Measurements from ENCODE around the gene TMEM168. TPM values are rescaled to one million over a fixed set of nuclear protein-coding genes. Genes with fewer than 3 reads are reported as not detected.
"Not testable (repeated sequence)": the region's sequence is repeated elsewhere in the genome, so short reads cannot be mapped to it uniquely, and the experiment has no call there.

Gene TMEM168
- 7.0 TPM for polyA plus RNA-seq (2013, experiment 1 of 2)
- polyA plus RNA-seq (2013, experiment 2 of 2): 6.3 TPM

- peak within 1 kb of the TSS; percentile 91 for H3K4me3 ChIP-seq (ENCODE audit: low read length)
- H2BK120ac ChIP-seq (ENCODE audit: low read depth, low read length): no peak within 1 kb of the TSS
- peak within 1 kb of the TSS; percentile 99 for H3K56ac ChIP-seq (ENCODE audit: low read length)
- H3K27me3 ChIP-seq (ENCODE audit: insufficient read depth, low read length, poor library complexity): no peaks in the 10 kb centered on the region
- H3K4me1 ChIP-seq (ENCODE audit: control insufficient read depth, low read depth, low read length): peaks cover 5% of the 10 kb centered on the region
- peak within 1 kb of the TSS; percentile 46 for H3K4me2 ChIP-seq (ENCODE audit: low read length)
- H3K4ac ChIP-seq (ENCODE audit: low read depth, low read length): no peak within 1 kb of the TSS
- H3K23ac ChIP-seq (ENCODE audit: low read length): no peak within 1 kb of the TSS
- no peak within 1 kb of the TSS for H4K5ac ChIP-seq (ENCODE audit: low read length)
- H3K27ac ChIP-seq (ENCODE audit: low read depth, low read length): peak within 1 kb of the TSS; percentile 49
- peak within 1 kb of the TSS; percentile 44 for H3K18ac ChIP-seq (ENCODE audit: low read length)
- H4K8ac ChIP-seq (ENCODE audit: low read depth, low read length): no peak within 1 kb of the TSS
- no peak within 1 kb of the TSS for H2AK5ac ChIP-seq (ENCODE audit: low read length)
- H3K79me1 ChIP-seq (ENCODE audit: low read length): peaks cover 3% of the 10 kb centered on the region
- H2BK5ac ChIP-seq (ENCODE audit: low read length): peak within 1 kb of the TSS; percentile 84
- WGBS (ENCODE audit: extremely low coverage, insufficient coverage, low lambda C conversion rate): no CpG with 5 or more reads among the region's 67 CpGs
- H3K9ac ChIP-seq (ENCODE audit: low read length): peak within 1 kb of the TSS; percentile 91
- H2BK15ac ChIP-seq (replicated peaks; ENCODE audit: low read depth): no peak within 1 kb of the TSS
- H3K36me3 ChIP-seq (ENCODE audit: control insufficient read depth, insufficient read depth, low read length): no peaks in the 10 kb centered on the region
- H3K79me2 ChIP-seq (ENCODE audit: control insufficient read depth, insufficient read depth, low read length): peaks cover 3% of the 10 kb centered on the region
- DNase-seq: peak; percentile 91
Observed at GRCh38 chr7:112789817-112790585, at the start of gene TMEM168. TSS of gene TMEM168 (minus strand) at chr7:112790393. CDS start at chr7:112784825, 5,568 bp downstream.

GRCh38 chr7:112835928-112836327 is 45.7 kb upstream of the TMEM168 start:
- H4K8ac ChIP-seq (ENCODE audit: low read depth, low read length); H3K4me3 ChIP-seq (ENCODE audit: low read length); H4K5ac ChIP-seq (ENCODE audit: low read length); H2AK5ac ChIP-seq (ENCODE audit: low read length); H2BK15ac ChIP-seq (replicated peaks; ENCODE audit: low read depth); H3K27ac ChIP-seq (ENCODE audit: low read depth, low read length); H3K27me3 ChIP-seq (ENCODE audit: insufficient read depth, low read length, poor library complexity); DNase-seq; H3K36me3 ChIP-seq (ENCODE audit: control insufficient read depth, insufficient read depth, low read length); H3K18ac ChIP-seq (ENCODE audit: low read length); H3K4me1 ChIP-seq (ENCODE audit: control insufficient read depth, low read depth, low read length); H3K79me2 ChIP-seq (ENCODE audit: control insufficient read depth, insufficient read depth, low read length); H3K56ac ChIP-seq (ENCODE audit: low read length); H3K79me1 ChIP-seq (ENCODE audit: low read length); H2BK5ac ChIP-seq (ENCODE audit: low read length); H2BK120ac ChIP-seq (ENCODE audit: low read depth, low read length); H3K4me2 ChIP-seq (ENCODE audit: low read length); H3K23ac ChIP-seq (ENCODE audit: low read length); H3K4ac ChIP-seq (ENCODE audit: low read depth, low read length); H3K9ac ChIP-seq (ENCODE audit: low read length): not testable (repeated sequence)
- no CpG with 5 or more reads among the region's 4 CpGs for WGBS (ENCODE audit: extremely low coverage, insufficient coverage, low lambda C conversion rate)

GRCh38 chr7:112833082-112833481 is 42.9 kb upstream of the TMEM168 start:
- no peaks in the 10 kb centered on the region for H3K4me1 ChIP-seq (ENCODE audit: control insufficient read depth, low read depth, low read length)
- no peak overlapping the region for H3K4ac ChIP-seq (ENCODE audit: low read depth, low read length)
- no peaks in the 10 kb centered on the region for H3K27me3 ChIP-seq (ENCODE audit: insufficient read depth, low read length, poor library complexity)
- H2BK15ac ChIP-seq (replicated peaks; ENCODE audit: low read depth): no peak overlapping the region
- no peak overlapping the region for H3K56ac ChIP-seq (ENCODE audit: low read length)
- H3K79me1 ChIP-seq (ENCODE audit: low read length): no peaks in the 10 kb centered on the region
- no peak overlapping the region for H3K18ac ChIP-seq (ENCODE audit: low read length)
- H3K4me3 ChIP-seq (ENCODE audit: low read length): no peak overlapping the region
- H2AK5ac ChIP-seq (ENCODE audit: low read length): no peak overlapping the region
- H2BK5ac ChIP-seq (ENCODE audit: low read length): no peak overlapping the region
- no peak overlapping the region for H4K8ac ChIP-seq (ENCODE audit: low read depth, low read length)
- H2BK120ac ChIP-seq (ENCODE audit: low read depth, low read length): no peak overlapping the region
- no CpG with 5 or more reads among the region's 3 CpGs for WGBS (ENCODE audit: extremely low coverage, insufficient coverage, low lambda C conversion rate)
- DNase-seq: no peak
- H3K27ac ChIP-seq (ENCODE audit: low read depth, low read length): no peak overlapping the region
- H4K5ac ChIP-seq (ENCODE audit: low read length): no peak overlapping the region
- H3K23ac ChIP-seq (ENCODE audit: low read length): no peak overlapping the region
- H3K9ac ChIP-seq (ENCODE audit: low read length): no peak overlapping the region
- no peaks in the 10 kb centered on the region for H3K36me3 ChIP-seq (ENCODE audit: control insufficient read depth, insufficient read depth, low read length)
- no peak overlapping the region for H3K4me2 ChIP-seq (ENCODE audit: low read length)
- no peaks in the 10 kb centered on the region for H3K79me2 ChIP-seq (ENCODE audit: control insufficient read depth, insufficient read depth, low read length)

- Histone ChIP-seq H3K79me2 (ENCODE audit: control insufficient read depth, insufficient read depth, low read length) (no peaks in the 10 kb centered on the region), H4K8ac (ENCODE audit: low read depth, low read length) (no peak overlapping the region), H4K5ac (ENCODE audit: low read length) (no peak overlapping the region), H3K18ac (ENCODE audit: low read length) (no peak overlapping the region), H2BK15ac (replicated peaks; ENCODE audit: low read depth) (no peak overlapping the region), H3K4me3 (ENCODE audit: low read length) (no peak overlapping the region), H3K36me3 (ENCODE audit: control insufficient read depth, insufficient read depth, low read length) (no peaks in the 10 kb centered on the region), H3K56ac (ENCODE audit: low read length) (no peak overlapping the region), H3K27me3 (ENCODE audit: insufficient read depth, low read length, poor library complexity) (no peaks in the 10 kb centered on the region), H3K4me2 (ENCODE audit: low read length) (no peak overlapping the region), H3K4ac (ENCODE audit: low read depth, low read length) (no peak overlapping the region), H2AK5ac (ENCODE audit: low read length) (no peak overlapping the region), H3K23ac (ENCODE audit: low read length) (no peak overlapping the region), H2BK5ac (ENCODE audit: low read length) (no peak overlapping the region), H3K4me1 (ENCODE audit: control insufficient read depth, low read depth, low read length) (no peaks in the 10 kb centered on the region), H2BK120ac (ENCODE audit: low read depth, low read length) (no peak overlapping the region), H3K9ac (ENCODE audit: low read length) (no peak overlapping the region), H3K79me1 (ENCODE audit: low read length) (no peaks in the 10 kb centered on the region), H3K27ac (ENCODE audit: low read depth, low read length) (no peak overlapping the region)
- DNase-seq: no peak
Observed at GRCh38 chr7:112830769-112831168, 40.6 kb upstream of the TMEM168 start.

- Histone ChIP-seq H3K23ac (ENCODE audit: low read length) (no peak overlapping the region), H3K36me3 (ENCODE audit: control insufficient read depth, insufficient read depth, low read length) (no peaks in the 10 kb centered on the region)
Observed at GRCh38 chr7:112828696-112829095, 38.5 kb upstream of the TMEM168 start.

GRCh38 chr7:112821345-112821744 is 31.2 kb upstream of the TMEM168 start:
- Histone ChIP-seq H3K18ac (ENCODE audit: low read length) (no peak overlapping the region), H3K27ac (ENCODE audit: low read depth, low read length) (no peak overlapping the region)

More at GRCh38 chr7:112828696-112829095, 38.5 kb upstream of the TMEM168 start:
- Histone ChIP-seq H3K27me3 (ENCODE audit: insufficient read depth, low read length, poor library complexity) (no peaks in the 10 kb centered on the region), H4K5ac (ENCODE audit: low read length) (no peak overlapping the region), H3K4me1 (ENCODE audit: control insufficient read depth, low read depth, low read length) (no peaks in the 10 kb centered on the region), H3K9ac (ENCODE audit: low read length) (no peak overlapping the region), H3K4ac (ENCODE audit: low read depth, low read length) (no peak overlapping the region), H2BK15ac (replicated peaks; ENCODE audit: low read depth) (no peak overlapping the region), H2AK5ac (ENCODE audit: low read length) (no peak overlapping the region), H3K79me1 (ENCODE audit: low read length) (no peaks in the 10 kb centered on the region), H3K56ac (ENCODE audit: low read length) (no peak overlapping the region), H3K4me2 (ENCODE audit: low read length) (no peak overlapping the region), H2BK5ac (ENCODE audit: low read length) (no peak overlapping the region), H2BK120ac (ENCODE audit: low read depth, low read length) (no peak overlapping the region), H3K4me3 (ENCODE audit: low read length) (no peak overlapping the region), H3K79me2 (ENCODE audit: control insufficient read depth, insufficient read depth, low read length) (no peaks in the 10 kb centered on the region), H4K8ac (ENCODE audit: low read depth, low read length) (no peak overlapping the region), H3K27ac (ENCODE audit: low read depth, low read length) (no peak overlapping the region), H3K18ac (ENCODE audit: low read length) (no peak overlapping the region)
- no CpG with 5 or more reads among the region's 1 CpG for whole genome bisulfite sequencing (ENCODE audit: extremely low coverage, insufficient coverage, low lambda C conversion rate)
- DNase-seq: no peak

More at GRCh38 chr7:112821345-112821744, 31.2 kb upstream of the TMEM168 start:
- DNase-seq: no peak
- H3K27me3 ChIP-seq (ENCODE audit: insufficient read depth, low read length, poor library complexity): no peaks in the 10 kb centered on the region
- H2BK120ac ChIP-seq (ENCODE audit: low read depth, low read length): no peak overlapping the region
- no peak overlapping the region for H3K56ac ChIP-seq (ENCODE audit: low read length)
- H2AK5ac ChIP-seq (ENCODE audit: low read length): no peak overlapping the region
- no peak overlapping the region for H3K4me3 ChIP-seq (ENCODE audit: low read length)
- H3K79me1 ChIP-seq (ENCODE audit: low read length): no peaks in the 10 kb centered on the region
- no peak overlapping the region for H4K5ac ChIP-seq (ENCODE audit: low read length)
- H2BK5ac ChIP-seq (ENCODE audit: low read length): no peak overlapping the region
- H3K23ac ChIP-seq (ENCODE audit: low read length): no peak overlapping the region
- no peaks in the 10 kb centered on the region for H3K36me3 ChIP-seq (ENCODE audit: control insufficient read depth, insufficient read depth, low read length)
- no peak overlapping the region for H3K9ac ChIP-seq (ENCODE audit: low read length)
- H2BK15ac ChIP-seq (replicated peaks; ENCODE audit: low read depth): no peak overlapping the region
- H4K8ac ChIP-seq (ENCODE audit: low read depth, low read length): no peak overlapping the region
- H3K79me2 ChIP-seq (ENCODE audit: control insufficient read depth, insufficient read depth, low read length): no peaks in the 10 kb centered on the region
- H3K4ac ChIP-seq (ENCODE audit: low read depth, low read length): no peak overlapping the region
- no peak overlapping the region for H3K4me2 ChIP-seq (ENCODE audit: low read length)
- H3K4me1 ChIP-seq (ENCODE audit: control insufficient read depth, low read depth, low read length): no peaks in the 10 kb centered on the region

Data from mesendoderm (in vitro differentiated cells).